Measurements from ENCODE around the gene CYBRD1. TPM values are rescaled to one million over a fixed set of nuclear protein-coding genes. Genes with fewer than 3 reads are reported as not detected.

Gene CYBRD1
- total RNA-seq, 4 donors from 2014 or later, result 99.4 to 218 (median 157) TPM

DNA sequence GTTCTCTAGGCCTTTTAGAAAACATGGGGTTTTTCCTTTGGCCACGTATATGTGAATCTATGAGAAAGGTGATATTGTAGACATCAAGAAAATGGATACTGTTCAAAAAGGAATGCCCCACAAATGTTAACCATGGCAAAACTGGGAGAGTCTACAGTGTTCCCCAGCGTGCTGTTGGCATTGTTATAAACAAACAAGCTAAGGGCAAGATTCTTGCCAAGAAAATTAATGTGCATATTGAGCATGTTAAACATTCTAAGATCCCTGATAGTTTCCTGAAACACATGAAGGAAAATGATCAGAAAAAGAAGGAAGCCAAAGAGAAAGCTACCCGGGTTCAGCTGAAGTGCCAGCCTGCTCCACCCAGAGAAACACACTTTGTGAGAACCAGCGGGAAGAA lies 64.9 kb downstream of the CYBRD1 start:
- WGBS, result 66% methylated on average over 4 of the region's 4 CpGs
- no peaks in the 10 kb centered on the region for H3K4me1 ChIP-seq
- DNase-seq (ENCODE audit: low spot score in 2 of 2), result no peak
- H3K27me3 ChIP-seq, result peaks cover 6% of the 10 kb centered on the region
- no peak overlapping the region for H3K4me3 ChIP-seq
- TF ChIP-seq, protein P1, sequence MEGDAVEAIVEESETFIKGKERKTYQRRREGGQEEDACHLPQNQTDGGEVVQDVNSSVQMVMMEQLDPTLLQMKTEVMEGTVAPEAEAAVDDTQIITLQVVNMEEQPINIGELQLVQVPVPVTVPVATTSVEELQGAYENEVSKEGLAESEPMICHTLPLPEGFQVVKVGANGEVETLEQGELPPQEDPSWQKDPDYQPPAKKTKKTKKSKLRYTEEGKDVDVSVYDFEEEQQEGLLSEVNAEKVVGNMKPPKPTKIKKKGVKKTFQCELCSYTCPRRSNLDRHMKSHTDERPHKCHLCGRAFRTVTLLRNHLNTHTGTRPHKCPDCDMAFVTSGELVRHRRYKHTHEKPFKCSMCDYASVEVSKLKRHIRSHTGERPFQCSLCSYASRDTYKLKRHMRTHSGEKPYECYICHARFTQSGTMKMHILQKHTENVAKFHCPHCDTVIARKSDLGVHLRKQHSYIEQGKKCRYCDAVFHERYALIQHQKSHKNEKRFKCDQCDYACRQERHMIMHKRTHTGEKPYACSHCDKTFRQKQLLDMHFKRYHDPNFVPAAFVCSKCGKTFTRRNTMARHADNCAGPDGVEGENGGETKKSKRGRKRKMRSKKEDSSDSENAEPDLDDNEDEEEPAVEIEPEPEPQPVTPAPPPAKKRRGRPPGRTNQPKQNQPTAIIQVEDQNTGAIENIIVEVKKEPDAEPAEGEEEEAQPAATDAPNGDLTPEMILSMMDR (IDR thresholded peaks at IDR 0.05), result no peak
- TF ChIP-seq POLR2AphosphoS5 (IDR thresholded peaks at IDR 0.05) (no peak), EP300 (IDR thresholded peaks at IDR 0.05) (no peak), POLR2A (IDR thresholded peaks at IDR 0.05) (no peak)
- H3K27ac ChIP-seq, result no peak overlapping the region
- H3K9me3 ChIP-seq, result no peaks in the 10 kb centered on the region
- no peaks in the 10 kb centered on the region for H3K36me3 ChIP-seq

DNA sequence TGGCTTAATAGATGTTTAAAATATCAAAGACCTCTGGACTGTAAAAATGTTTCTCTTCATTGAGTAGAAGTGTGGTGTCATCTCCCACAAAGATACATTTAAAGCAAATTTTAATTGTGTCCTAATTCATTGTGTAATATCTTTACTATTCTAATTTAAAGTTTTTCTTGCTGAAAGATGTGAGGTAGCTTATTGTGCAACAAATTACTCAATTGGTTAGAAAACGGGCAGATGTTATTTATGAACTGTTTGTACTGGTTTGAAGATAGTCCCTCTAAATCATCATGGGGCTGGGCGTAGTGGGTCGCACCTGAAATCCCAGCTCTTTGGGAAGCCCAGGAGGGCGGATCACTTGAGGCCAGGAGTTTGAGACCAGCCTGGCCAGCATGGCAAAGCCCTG lies 65.3 kb downstream of the CYBRD1 start:
- Histone ChIP-seq H3K9me3 (no peaks in the 10 kb centered on the region), H3K36me3 (no peaks in the 10 kb centered on the region), H3K27ac (no peak overlapping the region), H3K27me3 (peaks cover 6% of the 10 kb centered on the region), H3K4me1 (no peaks in the 10 kb centered on the region), H3K4me3 (no peak overlapping the region)
- no peak for DNase-seq (ENCODE audit: low spot score in 2 of 2)
- WGBS, result 80% methylated on average over 4 of the region's 4 CpGs
- TF ChIP-seq, protein P1 (IDR thresholded peaks at IDR 0.05), result no peak
- TF ChIP-seq EP300 (IDR thresholded peaks at IDR 0.05) (no peak), POLR2A (IDR thresholded peaks at IDR 0.05) (no peak), POLR2AphosphoS5 (IDR thresholded peaks at IDR 0.05) (no peak)

DNA sequence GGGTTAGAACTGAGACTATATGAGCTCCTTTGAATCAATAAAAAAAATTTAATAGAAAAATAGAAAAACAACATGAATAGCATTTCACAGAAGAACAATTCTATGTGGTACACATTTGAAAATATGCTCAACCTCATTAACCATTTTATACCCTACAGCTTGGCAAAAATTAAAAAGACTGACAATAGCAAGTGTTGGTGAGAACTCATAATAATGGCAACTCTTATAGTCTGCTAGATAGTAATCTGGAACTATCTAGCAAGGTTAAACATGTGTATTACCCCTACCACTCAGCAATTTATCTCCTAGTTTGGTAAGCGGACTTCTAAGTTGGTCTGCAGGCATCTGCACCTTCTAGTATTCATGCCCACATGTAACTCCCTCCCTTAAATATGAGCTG lies 67.8 kb downstream of the CYBRD1 start:
- Histone ChIP-seq H3K4me3 (no peak overlapping the region), H3K36me3 (no peaks in the 10 kb centered on the region), H3K4me1 (no peaks in the 10 kb centered on the region), H3K9me3 (no peaks in the 10 kb centered on the region), H3K27ac (no peak overlapping the region), H3K27me3 (peaks cover 6% of the 10 kb centered on the region)
- no peak for TF ChIP-seq POLR2AphosphoS5 (IDR thresholded peaks at IDR 0.05)
- TF ChIP-seq, protein P1 (IDR thresholded peaks at IDR 0.05), result no peak
- TF ChIP-seq POLR2A (IDR thresholded peaks at IDR 0.05), result no peak
- no peak for TF ChIP-seq EP300 (IDR thresholded peaks at IDR 0.05)
- no peak for DNase-seq (ENCODE audit: low spot score in 2 of 2)
- 100% methylated on average over 1 of the region's 1 CpG for WGBS

DNA sequence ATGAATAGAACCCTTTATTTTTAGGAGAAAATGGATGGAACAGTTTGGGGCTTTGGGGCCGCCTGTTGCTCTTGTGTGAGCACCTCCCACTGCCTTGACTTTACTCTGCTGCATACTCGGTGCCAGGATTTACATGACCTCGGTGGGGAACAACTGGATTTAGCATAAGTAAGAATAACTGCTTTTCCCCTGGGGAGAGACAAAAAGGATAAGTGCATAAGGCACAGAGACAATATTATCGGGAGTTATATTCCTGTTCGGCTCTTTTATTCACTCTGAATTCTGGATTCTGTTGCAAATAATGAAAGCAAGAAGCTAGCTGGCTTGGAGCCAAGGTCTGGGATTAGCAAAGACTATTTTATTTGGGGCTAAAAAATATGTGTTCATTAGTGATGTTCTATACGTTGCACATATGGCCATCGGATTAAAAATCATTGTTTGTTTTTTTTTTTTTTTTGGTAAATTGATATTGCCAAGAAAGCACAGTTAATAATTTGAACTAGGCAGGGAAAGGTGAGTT lies 69.8 kb downstream of the CYBRD1 start:
- no peaks in the 10 kb centered on the region for H3K36me3 ChIP-seq
- WGBS, result 25% methylated on average over 7 of the region's 7 CpGs
- no peaks in the 10 kb centered on the region for H3K4me1 ChIP-seq
- no peaks in the 10 kb centered on the region for H3K9me3 ChIP-seq
- H3K27me3 ChIP-seq, result peaks cover 6% of the 10 kb centered on the region
- DNase-seq (ENCODE audit: low spot score in 2 of 2), result no peak
- H3K4me3 ChIP-seq, result no peak overlapping the region
- no peak overlapping the region for H3K27ac ChIP-seq
- TF ChIP-seq, protein P1 (IDR thresholded peaks at IDR 0.05), result no peak
- no peak for TF ChIP-seq EP300 (IDR thresholded peaks at IDR 0.05)
- no peak for TF ChIP-seq POLR2A (IDR thresholded peaks at IDR 0.05)
- TF ChIP-seq POLR2AphosphoS5 (IDR thresholded peaks at IDR 0.05), result no peak

DNA sequence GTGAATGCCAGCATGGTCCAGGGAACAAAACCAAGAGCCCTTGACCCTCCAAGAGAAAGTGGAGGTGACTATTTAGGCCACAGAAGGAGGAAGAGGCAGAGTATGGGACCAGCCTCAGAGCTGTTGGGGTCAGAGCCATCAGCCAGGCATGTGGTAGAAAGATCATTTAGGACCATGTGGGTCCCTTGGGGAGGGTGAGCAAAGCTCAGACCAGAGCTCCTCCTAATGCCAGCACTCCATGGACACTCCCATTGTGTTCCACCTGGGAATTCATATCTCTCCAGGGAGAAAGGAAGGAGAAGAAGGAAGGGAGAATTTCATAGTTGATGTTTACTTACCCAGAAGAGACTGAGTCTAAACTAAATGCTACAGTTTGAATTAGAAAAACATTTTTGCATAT lies 73.2 kb downstream of the CYBRD1 start:
- Histone ChIP-seq H3K36me3 (no peaks in the 10 kb centered on the region), H3K27ac (no peak overlapping the region), H3K4me3 (no peak overlapping the region), H3K4me1 (peaks cover 4% of the 10 kb centered on the region), H3K9me3 (no peaks in the 10 kb centered on the region), H3K27me3 (no peaks in the 10 kb centered on the region)
- DNase-seq (ENCODE audit: low spot score in 2 of 2), result no peak
- TF ChIP-seq POLR2AphosphoS5 (IDR thresholded peaks at IDR 0.05) (no peak), POLR2A (IDR thresholded peaks at IDR 0.05) (no peak), EP300 (IDR thresholded peaks at IDR 0.05) (no peak)
- TF ChIP-seq, protein P1 (IDR thresholded peaks at IDR 0.05), result no peak
